ENCODE data around the gene SMIM35.

DNA sequence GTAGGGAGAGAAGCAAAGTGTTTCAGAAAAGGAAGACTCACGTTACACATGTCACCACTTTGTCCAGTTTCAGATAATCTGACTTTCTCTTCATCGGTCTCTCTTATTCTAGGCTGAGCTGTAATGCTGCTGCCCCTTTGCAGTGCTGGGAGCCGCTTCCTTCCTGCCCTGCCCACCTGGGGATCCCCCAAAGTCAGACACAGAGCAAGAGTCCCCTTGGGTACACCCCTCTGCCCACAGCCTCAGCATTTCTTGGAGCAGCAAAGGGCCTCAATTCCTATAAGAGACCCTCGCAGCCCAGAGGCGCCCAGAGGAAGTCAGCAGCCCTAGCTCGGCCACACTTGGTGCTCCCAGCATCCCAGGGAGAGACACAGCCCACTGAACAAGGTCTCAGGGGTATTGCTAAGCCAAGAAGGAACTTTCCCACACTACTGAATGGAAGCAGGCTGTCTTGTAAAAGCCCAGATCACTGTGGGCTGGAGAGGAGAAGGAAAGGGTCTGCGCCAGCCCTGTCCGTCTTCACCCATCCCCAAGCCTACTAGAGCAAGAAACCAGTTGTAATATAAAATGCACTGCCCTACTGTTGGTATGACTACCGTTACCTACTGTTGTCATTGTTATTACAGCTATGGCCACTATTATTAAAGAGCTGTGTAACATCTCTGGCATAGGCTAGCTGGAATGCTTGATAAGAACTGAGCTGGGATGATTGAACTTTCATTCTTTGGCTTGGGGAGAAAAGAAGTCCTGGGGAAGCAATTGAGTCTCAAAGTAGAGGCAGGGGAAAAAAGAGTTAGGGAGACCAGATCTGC lies 31.2 kb upstream of the SMIM35 start:
- TF ChIP-seq ARNT (IDR thresholded peaks at IDR 0.05) (no peak), LEF1 (IDR thresholded peaks at IDR 0.05; ENCODE audit: borderline replicate concordance) (no peak)
